DOHH2 (cell line): ENCODE results near the gene MLXIPL.

Source experiments
- EZH2phosphoT487 ChIP-seq: fragments of 200-600 bp; sonication (generic); IDR thresholded peaks from 2 replicates; pipeline ENCODE4 v1.6.1; 2017; ENCODE audit warnings: borderline replicate concordance, mild to moderate bottlenecking, antibody characterized with exemption, low read length, moderate library complexity, mixed read lengths
- TF ChIP-seq, protein P1 (sequence below): fragments of 200-600 bp; sonication (generic); IDR thresholded peaks from one replicate; pipeline ENCODE4 v1.5.1; 2014; ENCODE audit warnings: antibody characterized with exemption, mild to moderate bottlenecking, low read depth, low read length; ENCODE audit not compliant: poor library complexity, severe bottlenecking

- TF ChIP-seq EZH2phosphoT487: no peak
- TF ChIP-seq, protein P1, sequence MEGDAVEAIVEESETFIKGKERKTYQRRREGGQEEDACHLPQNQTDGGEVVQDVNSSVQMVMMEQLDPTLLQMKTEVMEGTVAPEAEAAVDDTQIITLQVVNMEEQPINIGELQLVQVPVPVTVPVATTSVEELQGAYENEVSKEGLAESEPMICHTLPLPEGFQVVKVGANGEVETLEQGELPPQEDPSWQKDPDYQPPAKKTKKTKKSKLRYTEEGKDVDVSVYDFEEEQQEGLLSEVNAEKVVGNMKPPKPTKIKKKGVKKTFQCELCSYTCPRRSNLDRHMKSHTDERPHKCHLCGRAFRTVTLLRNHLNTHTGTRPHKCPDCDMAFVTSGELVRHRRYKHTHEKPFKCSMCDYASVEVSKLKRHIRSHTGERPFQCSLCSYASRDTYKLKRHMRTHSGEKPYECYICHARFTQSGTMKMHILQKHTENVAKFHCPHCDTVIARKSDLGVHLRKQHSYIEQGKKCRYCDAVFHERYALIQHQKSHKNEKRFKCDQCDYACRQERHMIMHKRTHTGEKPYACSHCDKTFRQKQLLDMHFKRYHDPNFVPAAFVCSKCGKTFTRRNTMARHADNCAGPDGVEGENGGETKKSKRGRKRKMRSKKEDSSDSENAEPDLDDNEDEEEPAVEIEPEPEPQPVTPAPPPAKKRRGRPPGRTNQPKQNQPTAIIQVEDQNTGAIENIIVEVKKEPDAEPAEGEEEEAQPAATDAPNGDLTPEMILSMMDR: no peak
Observed at GRCh38 chr7:73556208-73557107, 67.9 kb downstream of the MLXIPL start.
